HUDEP-2 (cell line): ENCODE results near the gene ZNF516.
"Not testable (repeated sequence)": the region's sequence is repeated elsewhere in the genome, so short reads cannot be mapped to it uniquely, and the experiment has no call there.

Source experiments
- DNase-seq, 76 experiments: peaks; one replicate each; lab custom pipeline; 2025; ENCODE audit not compliant: unreplicated experiment in 76 of 76; lab: John Stamatoyannopoulos, UW

ZNF516 gene, protein sequence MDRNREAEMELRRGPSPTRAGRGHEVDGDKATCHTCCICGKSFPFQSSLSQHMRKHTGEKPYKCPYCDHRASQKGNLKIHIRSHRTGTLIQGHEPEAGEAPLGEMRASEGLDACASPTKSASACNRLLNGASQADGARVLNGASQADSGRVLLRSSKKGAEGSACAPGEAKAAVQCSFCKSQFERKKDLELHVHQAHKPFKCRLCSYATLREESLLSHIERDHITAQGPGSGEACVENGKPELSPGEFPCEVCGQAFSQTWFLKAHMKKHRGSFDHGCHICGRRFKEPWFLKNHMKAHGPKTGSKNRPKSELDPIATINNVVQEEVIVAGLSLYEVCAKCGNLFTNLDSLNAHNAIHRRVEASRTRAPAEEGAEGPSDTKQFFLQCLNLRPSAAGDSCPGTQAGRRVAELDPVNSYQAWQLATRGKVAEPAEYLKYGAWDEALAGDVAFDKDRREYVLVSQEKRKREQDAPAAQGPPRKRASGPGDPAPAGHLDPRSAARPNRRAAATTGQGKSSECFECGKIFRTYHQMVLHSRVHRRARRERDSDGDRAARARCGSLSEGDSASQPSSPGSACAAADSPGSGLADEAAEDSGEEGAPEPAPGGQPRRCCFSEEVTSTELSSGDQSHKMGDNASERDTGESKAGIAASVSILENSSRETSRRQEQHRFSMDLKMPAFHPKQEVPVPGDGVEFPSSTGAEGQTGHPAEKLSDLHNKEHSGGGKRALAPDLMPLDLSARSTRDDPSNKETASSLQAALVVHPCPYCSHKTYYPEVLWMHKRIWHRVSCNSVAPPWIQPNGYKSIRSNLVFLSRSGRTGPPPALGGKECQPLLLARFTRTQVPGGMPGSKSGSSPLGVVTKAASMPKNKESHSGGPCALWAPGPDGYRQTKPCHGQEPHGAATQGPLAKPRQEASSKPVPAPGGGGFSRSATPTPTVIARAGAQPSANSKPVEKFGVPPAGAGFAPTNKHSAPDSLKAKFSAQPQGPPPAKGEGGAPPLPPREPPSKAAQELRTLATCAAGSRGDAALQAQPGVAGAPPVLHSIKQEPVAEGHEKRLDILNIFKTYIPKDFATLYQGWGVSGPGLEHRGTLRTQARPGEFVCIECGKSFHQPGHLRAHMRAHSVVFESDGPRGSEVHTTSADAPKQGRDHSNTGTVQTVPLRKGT

DNA sequence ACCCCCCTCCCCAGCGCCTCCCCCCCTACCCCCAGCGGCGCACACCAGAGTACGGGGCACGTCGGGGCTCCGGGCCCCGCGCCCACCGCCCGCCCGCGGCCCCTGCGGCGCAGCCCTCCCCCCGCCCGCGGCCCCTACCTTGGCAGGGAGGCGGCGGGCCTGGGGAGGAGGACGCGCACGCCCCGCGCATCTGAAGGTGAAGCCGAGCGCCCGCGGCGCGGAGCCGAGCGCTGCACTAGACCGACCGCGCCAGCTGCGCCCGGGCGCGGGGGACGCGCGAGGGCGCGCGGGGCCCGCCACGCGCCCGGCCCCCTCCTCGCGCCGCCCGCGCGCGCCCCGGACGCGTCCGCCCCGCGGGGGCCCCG lies at the start of gene ZNF516:
TSS of gene ZNF516 (minus strand) at position 237 of the 365 bp plus-strand sequence. CDS start 52,188 bp downstream, outside the sequence.
- peak in 2 of 76 experiments; percentile 23 to 25 for DNase-seq

DNA sequence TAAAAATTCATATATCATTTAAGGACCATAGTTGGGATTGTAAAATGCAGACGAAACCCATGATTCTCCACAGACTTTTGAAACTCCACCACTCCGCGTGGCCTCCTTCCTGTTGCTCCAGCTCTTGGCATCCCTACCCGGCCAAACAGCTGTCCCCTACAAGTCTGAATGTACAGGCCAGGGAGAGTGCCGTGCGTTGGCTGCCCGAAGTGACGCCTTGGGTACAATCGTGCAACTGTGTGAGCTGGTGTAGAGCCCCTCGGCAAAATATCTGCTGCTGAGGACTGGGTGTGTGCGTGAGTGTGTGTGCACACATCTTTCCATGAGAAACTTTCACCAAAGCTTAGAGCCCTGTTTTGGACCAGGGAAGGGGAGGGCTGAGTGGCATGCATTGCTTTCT lies 43.8 kb upstream of the ZNF516 start:
- no peak for DNase-seq

DNA sequence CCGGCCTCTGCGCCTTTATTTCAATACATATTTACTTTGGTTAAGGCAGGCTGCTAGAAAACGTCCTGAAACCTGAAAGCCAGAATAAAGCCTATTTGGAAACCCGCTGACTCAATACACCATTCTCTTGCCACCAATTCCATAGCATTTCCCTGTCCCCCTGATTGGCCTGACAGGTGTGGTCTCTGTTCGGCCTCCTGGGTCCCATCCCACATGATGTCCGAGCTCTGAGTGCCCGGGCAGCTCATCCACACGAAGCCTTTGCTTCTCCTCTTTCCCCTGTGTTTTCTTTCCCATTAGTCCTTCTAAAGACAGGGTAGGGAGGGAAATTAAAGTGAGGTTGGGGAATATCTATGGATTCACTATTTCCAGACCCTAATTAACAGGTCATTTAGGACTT lies 42.6 kb upstream of the ZNF516 start:
- DNase-seq: no peak

DNA sequence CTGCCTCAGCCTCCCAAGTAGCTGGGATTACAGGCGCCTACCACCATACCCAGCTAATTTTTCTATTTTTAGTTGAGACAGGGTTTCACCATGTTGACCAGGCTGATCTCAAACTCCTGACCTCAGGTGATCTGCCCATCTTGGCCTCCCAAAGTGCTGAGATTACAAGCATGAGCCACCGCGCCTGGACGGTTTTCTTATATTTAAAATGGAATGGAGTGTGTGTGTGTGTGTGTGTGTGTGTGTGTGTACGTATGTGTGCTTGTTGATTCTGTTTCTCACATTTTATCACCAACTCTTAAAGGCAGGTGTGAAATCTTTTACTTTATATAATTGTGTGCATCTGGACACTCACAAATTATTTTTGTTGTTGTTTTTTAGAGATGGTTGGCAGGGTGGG lies 41.6 kb upstream of the ZNF516 start:
- DNase-seq: not testable (repeated sequence)

DNA sequence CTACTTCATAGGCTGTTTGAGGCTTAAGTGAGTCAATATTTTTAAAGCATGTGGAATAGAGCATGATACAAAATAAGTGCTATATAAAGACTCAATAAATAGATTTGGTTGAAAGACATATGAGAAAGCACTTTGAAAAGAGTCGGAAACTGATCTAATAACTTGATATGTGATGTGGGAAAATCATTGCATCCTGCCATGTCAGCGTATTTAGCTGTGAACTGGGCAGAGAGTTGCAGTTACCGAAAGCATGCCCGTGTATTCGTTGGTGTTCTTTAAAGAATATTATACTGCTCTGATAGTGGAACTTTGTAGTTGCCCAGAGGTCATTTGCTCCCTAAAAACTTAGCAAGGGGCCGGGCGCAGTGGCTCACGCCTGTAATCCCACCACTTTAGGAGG lies 37.8 kb upstream of the ZNF516 start:
- no peak for DNase-seq

DNA sequence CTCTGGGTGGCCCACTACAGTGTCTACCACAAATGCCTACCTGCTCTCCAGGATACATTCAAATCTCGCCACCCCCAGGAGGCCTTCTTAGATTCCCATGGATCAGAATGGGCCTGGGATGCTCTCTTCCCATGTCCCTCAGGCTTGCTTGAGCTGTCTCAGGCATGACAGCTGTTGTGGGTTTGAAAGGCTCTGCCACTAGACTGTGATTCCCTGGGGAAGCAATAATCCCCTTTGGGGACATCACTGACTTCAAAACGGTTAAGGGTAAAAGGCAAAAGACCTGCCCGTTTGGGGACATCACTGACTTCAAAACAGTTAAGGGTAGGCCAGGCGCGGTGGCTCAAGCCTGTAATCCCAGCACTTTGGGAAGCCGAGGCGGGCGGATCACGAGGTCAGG lies 35.8 kb upstream of the ZNF516 start:
- DNase-seq: no peak

DNA sequence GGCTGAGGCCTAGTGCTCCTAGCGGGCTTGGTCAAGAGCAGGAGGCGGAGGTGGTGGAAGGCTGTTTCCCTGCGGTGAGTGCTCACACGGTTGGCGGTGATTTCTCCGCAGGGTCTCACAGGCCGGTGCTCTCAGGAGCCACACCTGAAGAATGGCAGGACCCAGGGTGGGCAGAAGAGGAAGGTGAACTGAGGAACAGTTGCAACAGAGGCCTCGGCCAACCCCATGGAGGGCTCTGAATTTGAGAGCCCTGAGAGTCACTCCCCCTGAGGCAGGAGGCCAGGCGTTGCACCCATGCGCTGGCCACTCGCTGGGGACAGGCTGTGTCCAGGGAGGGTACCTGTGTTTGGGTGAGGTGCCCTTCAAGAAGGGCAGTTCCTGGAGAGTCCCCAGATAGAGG lies 35.3 kb upstream of the ZNF516 start:
- DNase-seq: no peak

DNA sequence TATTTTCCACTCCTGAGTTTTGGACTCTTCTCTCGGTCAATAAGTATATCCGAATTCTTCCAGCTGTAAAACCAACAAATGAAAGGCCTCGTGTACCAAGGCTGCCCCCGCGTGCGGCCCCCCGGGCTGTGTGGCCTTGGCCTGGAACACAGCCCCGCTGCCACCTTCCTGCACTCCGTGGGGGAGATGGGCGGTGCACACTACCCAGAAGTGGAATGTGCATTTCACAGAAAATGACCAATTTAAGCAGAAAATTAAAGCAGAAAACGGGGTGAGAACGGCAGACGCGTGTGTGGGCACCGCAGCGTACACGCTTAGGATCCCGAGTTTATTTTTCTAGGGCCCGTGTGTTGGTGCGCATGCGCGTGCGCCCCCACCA lies 34.4 kb upstream of the ZNF516 start:
- no peak for DNase-seq

DNA sequence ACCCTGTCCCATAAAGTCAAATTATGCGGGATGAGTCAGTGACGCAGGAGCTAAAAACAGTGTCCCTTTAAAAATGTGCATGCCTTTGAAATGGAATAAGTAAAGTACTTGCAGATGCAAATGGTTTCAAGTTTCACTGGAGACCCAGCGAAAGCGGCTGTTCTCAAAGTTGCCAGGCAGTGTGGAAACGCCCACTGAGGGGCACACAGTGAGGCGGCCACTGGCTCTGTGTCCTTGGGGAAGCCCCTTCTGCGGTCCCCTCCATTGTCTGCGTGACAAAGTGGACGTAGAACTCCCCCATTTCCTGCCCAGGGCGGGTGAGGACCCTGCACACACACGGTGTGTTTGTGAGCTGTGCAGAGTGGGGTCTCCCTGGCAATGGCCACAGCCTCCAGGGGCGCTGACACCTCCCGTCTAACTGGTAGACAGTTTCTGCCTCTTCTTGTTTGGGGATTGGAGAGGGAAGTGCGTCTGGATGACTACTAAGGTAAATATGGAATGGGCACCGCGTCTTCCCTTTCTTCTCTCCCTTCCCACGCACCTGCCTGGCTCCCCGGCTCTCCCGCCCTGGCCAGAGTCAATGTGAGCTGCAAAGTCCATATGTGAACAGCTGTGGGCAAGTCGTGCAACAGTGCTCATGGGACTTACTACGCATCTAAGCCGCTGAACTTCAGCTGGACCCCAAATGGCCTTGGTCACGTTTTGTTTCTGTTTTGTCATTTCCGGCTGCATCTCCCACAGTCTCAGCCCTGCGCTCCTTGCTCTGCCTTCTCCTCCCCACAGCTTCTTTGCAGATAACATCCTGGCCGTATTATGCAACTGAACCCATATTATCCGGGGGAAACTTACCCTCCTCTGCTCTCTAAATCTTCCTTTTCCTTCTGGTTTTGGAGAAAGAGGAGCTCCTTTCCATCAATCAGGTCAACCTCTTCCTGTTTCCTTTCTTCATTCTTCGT lies 33.7 kb upstream of the ZNF516 start:
- DNase-seq: no peak

DNA sequence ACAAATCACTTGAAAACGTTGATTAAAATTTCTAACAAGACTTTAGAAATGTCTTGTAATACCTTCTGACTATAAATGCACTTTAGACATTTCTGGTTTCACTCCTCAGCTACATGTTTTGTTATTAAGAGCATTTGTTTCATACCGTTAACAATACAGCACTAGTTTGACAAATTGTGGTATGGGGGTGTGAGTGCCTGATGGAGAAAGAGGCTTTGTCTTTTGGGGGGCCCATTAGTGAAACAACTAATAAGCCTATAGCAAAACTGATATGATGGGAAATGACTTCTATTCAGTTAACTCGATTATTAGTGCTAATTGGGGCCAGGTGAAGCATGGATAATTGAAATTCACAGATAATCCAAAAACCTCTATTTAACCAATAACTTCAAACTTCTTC lies 30.9 kb upstream of the ZNF516 start:
- DNase-seq: no peak

DNA sequence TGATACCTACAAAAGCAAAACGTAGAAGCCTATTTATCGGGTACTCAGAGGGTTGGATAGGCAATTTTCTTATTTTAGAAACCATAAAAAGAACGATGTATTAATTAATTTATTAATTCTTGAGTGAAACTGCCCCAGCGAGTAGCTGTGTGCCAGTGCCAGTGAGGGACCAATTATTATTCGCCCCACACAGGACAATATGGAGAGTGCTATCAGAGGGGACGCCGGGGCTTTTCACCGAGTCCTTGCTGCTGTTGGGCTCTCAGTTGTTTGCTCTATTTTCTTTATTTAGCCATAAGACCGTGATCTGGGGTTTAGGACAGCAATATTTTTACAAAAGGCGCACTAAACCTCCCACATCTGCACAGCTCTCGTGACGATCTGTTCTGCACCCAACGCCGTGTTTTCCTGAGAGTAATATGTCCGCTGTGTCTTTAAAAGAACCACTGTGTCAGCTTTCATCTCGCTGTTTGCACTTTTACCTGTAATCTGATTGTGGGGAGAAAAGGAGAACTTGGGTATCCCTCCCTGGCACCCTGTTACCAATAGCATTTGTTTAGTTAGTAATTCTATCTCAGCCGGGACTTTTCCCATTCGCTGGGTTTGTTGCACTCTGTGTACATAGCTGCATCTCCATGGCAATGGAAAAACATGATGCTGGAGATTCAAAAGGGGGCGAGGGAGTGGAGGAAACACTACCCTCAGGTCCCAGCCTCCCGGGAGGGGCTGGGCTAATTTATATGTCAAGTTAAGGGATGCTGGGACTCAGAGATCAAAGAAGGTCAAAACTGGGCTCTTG lies 30.1 kb upstream of the ZNF516 start:
- DNase-seq: no peak

DNA sequence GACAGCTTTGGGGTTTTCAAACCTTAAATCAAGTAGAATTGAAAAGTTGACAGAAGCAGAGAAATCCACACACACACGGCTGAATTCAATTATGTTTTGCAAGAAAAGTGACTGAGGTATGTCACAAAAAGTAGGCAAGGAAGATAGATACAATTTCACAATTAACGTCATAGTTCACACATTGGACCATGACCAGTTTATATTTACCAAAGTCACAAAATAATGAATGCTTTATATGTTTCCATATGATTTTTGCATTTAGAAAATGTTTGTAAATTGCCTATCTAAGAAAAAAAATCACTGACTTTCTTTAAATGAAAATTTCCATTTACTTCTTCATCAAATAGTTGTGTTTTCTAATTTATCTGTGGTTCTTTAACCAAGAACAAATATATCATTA lies 29.4 kb upstream of the ZNF516 start:
- no peak for DNase-seq

DNA sequence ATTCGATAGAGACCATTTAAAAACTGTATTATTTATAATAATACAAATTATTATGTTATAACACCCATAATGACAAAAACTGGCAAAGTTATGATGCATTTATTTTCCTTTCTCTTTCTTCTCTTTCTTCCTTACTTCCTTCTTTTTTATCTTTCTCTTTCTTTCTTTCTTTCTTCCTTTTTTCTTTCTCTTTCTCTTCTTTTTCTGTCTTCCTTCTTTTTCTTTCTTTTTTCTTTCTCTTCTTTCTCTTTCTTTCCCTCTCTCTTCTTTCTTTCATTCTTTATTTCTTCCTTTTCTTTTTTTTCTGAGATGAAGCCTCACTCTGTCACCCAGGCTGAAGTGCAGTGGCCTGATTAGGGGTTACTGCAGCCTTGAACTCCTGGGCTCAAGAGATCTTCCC lies 27.5 kb upstream of the ZNF516 start:
- DNase-seq: no peak

DNA sequence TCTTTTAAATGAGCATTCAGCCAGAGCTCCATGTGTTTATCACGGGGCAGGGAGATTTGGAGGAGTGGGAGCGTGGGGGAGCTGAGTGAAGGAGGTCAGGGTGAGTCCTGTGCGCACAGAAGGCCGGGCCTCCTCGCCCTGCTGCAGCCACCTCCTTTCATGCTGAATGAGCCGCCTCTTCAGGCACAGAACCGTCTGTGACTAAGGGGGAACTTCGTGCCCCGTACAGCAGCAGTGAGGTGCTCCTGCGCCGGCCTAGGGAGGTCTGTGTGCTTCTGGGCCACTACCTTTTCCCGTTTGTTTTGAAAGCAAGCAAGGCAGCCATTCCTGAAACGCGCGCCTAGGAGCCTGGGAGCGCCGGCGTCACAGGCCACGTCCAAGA lies 27.1 kb upstream of the ZNF516 start:
- DNase-seq: no peak

DNA sequence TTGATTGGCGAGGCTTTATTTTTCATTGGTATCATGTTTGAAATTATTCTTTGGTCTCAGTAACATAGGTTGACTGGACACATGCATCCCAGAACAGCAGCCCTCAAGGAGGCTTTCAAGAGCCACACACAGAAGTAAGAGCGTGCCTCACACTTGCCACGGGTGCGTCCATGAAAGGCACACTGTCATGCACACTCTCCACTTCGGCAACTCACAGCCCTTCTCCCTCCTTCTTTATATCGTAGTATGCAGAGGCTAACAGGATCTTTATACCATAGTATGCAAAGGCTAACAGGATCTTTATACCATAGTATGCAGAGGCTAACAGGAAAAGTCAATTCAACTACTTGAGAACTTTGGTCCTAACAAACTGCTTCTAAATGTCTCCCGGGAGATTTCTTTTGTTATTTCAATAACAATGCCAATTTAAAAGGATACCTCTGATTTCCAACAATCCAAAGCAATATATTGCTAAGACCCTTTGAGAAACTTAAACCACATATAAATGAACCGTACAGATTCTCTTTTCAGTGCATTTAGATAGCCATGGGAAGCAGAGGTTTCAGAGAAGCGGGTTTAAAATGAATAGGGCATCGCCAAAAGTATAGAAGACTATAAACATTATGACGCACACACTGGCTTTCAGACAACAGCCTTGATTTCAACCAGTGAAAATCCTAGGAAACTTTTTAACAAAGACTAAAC lies 26.5 kb upstream of the ZNF516 start:
- no peak for DNase-seq

DNA sequence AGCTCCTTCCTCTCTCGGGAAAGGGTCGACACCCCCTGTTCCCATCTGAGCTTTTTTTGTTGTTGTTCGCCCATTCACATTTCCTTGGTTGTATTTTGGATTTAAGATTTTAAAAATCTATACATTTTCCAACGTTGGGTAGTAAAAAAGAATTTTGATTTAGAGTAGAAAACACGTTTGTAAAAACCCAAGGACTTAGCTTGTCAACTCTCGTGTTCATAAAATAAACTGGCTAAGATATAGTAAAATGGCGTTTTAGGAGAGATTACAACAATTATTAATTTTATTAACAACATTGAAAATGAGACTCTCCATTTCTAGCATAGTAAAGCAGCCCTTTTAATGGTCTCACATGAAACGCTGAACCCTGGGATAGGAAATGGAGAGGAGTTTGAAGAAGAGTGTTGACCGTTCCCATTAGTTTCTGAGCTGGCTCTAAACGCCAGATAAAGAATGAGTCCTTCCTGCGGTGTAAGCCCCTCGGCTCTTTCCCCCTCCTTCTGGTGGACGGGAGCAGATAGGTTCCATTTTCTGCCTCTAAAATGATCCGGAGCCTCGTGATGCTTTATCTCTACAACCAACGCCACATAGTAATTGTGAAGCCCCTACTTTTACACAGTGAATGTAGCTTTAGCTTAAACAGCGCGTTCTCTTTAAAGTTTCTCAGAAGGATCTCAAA lies 24.0 kb upstream of the ZNF516 start:
- DNase-seq: no peak

DNA sequence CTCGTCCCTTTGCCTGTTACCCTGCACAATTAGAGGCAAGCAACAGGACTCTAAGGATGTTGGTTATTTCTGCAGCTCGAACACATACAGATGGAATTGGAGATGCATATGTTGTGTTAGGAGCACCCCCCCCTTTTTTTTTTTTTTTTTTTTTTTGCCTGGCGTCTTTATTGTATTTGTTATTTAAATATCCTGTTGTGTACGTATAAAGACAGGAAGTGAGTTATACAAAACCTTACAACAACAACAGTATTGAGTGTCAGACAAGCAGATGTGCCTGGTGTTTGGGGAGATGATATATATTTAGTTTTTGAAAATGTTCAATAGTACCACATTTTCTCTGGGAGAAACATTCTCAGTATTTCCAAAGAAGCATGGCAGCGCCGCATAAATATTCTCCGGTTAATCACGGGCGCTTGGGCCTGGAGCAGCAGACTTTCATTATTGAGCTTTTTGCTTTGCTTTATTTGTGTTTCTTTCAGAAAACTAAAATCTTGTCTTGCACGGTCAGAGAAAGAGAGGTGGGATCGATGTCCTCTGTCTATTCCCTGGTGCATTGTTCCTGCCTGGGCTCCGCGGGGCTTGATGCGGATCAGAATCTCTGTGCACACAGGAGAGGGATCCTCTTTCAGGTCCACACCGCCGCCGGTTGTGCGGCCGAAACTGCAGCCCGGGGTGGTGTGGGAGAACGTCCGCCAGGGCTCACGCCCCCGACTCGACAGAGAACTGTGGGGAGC lies 23.2 kb upstream of the ZNF516 start:
- no peak for DNase-seq

DNA sequence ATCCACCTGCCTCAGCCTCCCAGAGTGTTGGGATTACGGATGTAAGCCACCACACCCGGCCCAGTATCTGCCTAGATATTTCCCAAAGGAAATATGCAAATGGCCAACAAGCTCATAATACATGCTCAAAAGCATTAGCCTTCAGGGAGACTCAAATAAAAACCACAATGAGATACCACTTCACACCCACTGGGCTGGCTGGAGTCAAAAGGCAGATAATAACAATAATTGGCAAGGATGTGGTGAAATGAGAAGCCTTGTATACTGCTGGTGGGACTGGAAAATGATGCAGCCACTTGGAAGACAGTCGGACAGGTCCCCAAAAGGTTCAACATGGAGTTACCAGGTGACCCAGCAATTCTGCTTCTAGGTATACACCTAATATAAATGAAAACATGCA lies 20.5 kb upstream of the ZNF516 start:
- no peak for DNase-seq
